GM21529 (cell line): Measurements from ENCODE around the gene OR6K2.
"Not testable (repeated sequence)": the region's sequence is repeated elsewhere in the genome, so short reads cannot be mapped to it uniquely, and the experiment has no call there.

Source experiments
- ATAC-seq: cut with Tn5 transposase; IDR thresholded peaks from one replicate; pipeline ENCODE4 v1.9.1; 2021; ENCODE audit not compliant: unreplicated experiment

Gene OR6K2

GRCh38 chr1:158700552-158700951 is at the start of gene OR6K2:
TSS of gene OR6K2 (minus strand) at chr1:158700652. CDS start at chr1:158700652, 0 bp downstream.
- ATAC-seq = no peak

- ATAC-seq = no peak
Observed at GRCh38 chr1:158735848-158736247, 35.4 kb upstream of the OR6K2 start.

- no peak for ATAC-seq
Observed at GRCh38 chr1:158732524-158732923, 32.1 kb upstream of the OR6K2 start.

GRCh38 chr1:158731707-158732106 is 31.3 kb upstream of the OR6K2 start:
- no peak for ATAC-seq

GRCh38 chr1:158730453-158730852 is 30.0 kb upstream of the OR6K2 start:
- no peak for ATAC-seq

- ATAC-seq = no peak
Observed at GRCh38 chr1:158728510-158729225, 28.2 kb upstream of the OR6K2 start.

GRCh38 chr1:158724442-158724841 is 24.0 kb upstream of the OR6K2 start:
- no peak for ATAC-seq

GRCh38 chr1:158720620-158721019 is 20.2 kb upstream of the OR6K2 start, which contains the start of gene OR6K3:
TSS of gene OR6K3 (minus strand) at chr1:158720720. CDS start at chr1:158718115, 2,605 bp downstream.
- no peak for ATAC-seq

GRCh38 chr1:158719664-158720063 is 19.2 kb upstream of the OR6K2 start:
- no peak for ATAC-seq

- ATAC-seq = no peak
Observed at GRCh38 chr1:158717344-158717743, 16.9 kb upstream of the OR6K2 start.

GRCh38 chr1:158716335-158716734 is 15.9 kb upstream of the OR6K2 start:
- ATAC-seq = no peak

GRCh38 chr1:158714754-158715153 is 14.3 kb upstream of the OR6K2 start:
- ATAC-seq = no peak

- no peak for ATAC-seq
Observed at GRCh38 chr1:158711098-158711497, 10.6 kb upstream of the OR6K2 start.

- no peak for ATAC-seq
Observed at GRCh38 chr1:158706096-158706495, 5.6 kb upstream of the OR6K2 start.

- no peak for ATAC-seq
Observed at GRCh38 chr1:158694596-158694995, 5.9 kb downstream of the OR6K2 start.

- ATAC-seq = no peak
Observed at GRCh38 chr1:158692356-158692755, 8.1 kb downstream of the OR6K2 start.

- ATAC-seq = no peak
Observed at GRCh38 chr1:158691907-158692306, 8.5 kb downstream of the OR6K2 start.

- not testable (repeated sequence) for ATAC-seq
Observed at GRCh38 chr1:158691149-158691548, 9.3 kb downstream of the OR6K2 start.

- no peak for ATAC-seq
Observed at GRCh38 chr1:158689875-158690274, 10.6 kb downstream of the OR6K2 start.

GRCh38 chr1:158689110-158689509 is 11.3 kb downstream of the OR6K2 start:
- no peak for ATAC-seq

- ATAC-seq = not testable (repeated sequence)
Observed at GRCh38 chr1:158688343-158688742, 12.1 kb downstream of the OR6K2 start.

- ATAC-seq = no peak
Observed at GRCh38 chr1:158687037-158687436, 13.4 kb downstream of the OR6K2 start.
